GM21360 (cell line): Measurements from ENCODE around the gene GSTCD.
"Not testable (repeated sequence)": the region's sequence is repeated elsewhere in the genome, so short reads cannot be mapped to it uniquely, and the experiment has no call there.

Source experiments
- ATAC-seq: cut with Tn5 transposase; IDR thresholded peaks from one replicate; pipeline ENCODE4 v1.9.1; 2021; ENCODE audit warnings: mild to moderate bottlenecking, moderate library complexity; ENCODE audit not compliant: unreplicated experiment

The GSTCD gene, protein sequence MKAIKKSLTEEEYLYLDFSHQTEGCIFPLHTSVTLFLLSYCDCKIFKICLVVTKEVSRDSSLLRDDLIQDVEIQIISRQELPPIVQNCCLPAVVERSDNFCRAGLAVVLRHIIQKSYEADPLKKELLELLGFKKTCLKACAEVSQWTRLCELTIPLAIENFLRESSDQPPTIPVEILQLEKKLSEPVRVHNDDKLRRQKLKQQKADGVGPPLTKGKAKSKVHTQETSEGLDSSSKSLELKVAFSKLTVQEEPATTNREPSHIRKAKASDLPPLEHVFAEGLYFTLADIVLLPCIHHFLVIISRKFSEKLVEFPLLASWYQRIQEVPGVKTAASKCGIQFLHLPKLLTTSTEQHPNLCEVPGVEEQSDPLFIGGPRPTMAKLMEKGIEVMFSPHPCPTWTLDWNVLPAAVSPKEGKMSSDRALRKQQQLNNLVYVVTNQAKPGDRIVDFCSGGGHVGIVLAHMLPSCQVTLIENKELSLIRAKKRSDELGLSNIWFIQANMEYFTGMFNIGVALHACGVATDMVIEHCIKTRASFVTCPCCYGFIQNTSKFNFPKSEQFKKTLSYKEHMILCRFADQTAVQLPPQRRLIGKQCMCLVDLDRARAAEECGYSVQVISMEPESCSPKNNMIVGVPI

DNA sequence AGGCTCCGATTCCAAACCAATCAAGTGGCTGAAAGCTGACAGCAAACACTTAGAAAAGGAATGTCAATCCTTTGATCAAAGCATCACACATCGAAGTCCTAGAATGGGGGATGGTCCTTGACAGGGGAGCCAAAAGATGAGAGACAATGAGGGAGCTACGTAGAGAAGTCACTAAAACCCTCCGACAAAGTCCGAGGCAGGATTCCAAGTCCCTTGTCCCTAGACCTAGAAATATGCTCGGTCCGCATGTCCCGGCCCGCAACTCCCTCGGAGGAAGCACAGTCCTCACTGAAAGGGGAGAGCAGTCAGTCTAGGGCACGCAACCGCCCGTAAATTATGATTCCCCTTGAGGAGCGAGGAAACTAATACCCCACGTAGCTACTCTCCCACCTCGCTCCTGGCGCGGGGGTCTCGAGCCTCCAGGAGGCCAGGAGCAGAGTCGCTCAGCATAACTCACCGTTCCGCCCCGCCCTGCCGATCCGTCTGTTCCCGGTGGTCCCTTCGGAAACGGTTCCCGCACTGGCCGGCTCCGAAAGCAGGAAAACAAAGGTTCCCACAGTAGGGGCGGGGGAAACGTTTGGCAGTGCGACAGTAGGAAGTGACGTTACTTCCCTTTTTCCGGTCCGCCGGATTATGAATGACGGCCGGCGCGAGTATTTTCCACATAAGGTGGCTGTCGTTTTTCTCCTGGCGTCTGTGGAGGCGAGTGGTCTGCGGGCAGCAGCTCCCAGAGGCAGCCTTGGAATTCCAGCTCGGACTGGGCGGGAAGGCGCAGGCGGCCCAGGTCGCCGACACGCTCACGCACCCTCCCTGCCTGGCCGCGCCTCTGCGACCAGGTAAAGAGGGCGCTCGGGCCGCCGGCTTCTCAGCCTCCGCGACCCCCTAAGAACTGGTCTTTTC is at the start of gene GSTCD, which contains the start of gene INTS12:
TSS of gene GSTCD (plus strand) at position 604 of the 900 bp plus-strand sequence. CDS start 8,830 bp downstream, outside the sequence.
TSS of gene INTS12 (minus strand) at position 509 of the 900 bp plus-strand sequence. CDS start 8,684 bp downstream, outside the sequence.
- ATAC-seq = peak; percentile 74

GRCh38 chr4:105659190-105659589 is 49.4 kb upstream of the GSTCD start:
- ATAC-seq = no peak

DNA sequence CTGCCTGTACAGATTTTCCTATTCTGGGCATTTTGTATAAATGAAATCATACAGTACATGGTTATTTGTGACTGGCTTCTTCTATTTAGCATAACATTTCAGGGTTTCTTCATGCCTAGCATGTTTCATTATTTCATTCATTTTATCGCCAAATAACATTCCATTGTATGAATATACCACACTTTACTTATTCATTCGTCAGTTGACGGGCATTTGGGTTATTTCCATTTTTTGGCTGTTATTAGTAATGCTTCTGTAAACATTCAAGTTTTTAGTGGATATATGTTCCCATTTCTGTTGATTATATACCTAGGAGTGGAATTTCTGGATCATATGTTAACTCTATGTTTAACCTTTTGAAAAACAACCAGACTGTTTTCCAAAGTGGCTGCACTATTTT is 47.6 kb upstream of the GSTCD start:
- no peak for ATAC-seq

DNA sequence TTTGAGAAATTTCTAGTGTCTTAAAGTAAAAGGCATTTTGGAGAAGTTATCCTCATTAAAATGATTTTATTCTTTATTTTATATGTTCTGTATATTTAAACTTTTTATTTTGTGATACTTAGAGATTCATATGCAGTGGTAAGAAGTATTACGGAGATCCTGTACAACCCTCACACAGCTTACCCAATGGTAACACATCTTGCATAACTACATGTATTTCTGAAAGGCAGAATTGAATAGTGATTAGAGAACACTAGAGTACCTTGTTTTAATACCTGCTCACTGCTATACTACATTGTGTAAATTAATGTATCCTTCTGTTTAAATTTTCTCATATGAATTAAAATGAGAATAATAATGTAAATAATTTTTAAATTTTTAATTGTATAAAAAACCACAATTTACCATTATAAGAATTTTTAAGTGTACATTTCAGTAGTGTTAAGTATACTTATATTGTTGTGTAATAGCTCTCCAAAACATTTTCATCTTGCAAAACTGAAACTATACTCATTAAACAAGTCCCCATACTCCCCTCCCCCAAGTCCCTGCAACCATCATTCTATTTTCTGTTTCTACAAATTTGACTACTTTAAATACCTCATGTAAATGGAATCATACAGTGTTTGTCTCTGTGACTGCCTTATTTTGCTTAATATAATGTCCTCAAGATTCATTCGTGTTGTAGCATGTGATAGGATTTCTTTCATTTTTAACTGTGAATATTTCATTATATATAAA is 45.5 kb upstream of the GSTCD start:
- no peak for ATAC-seq

DNA sequence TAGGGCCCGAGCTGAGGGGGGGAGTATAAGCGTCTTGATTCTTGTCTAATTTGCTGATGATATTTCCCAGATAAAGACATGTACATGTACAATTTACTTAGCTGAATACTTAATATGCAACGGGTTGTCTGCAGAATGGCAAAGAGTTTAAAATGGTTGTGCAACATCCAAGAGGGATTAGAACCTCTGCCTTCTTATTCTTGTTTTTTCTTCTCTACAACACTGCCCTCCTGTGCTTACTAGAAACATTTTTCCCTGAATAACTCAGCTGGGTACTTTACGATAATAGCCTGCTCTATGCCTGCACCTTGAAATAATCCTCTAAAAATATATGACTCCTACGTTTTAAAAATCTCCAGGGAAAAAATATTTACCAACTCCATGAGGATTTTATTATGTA is 41.9 kb upstream of the GSTCD start:
- ATAC-seq = no peak

DNA sequence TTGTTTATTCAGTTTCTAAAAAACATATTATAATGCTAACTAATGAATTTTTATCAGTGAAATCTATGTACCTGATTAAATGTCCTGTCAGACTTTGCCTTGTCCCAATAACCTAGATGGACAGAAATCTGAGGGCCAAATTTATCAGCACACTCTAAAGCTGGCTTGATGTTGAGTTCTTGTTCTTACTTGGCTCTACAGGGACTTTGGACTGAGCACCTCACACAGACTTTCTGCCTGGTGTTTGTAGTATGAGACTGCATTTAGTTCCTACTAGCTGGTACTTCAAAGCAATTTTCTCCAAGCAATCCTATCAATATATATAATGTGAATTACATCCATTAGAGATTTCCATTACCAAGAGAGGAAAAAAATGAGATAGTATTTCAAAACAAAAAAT is 37.9 kb upstream of the GSTCD start:
- ATAC-seq = no peak

DNA sequence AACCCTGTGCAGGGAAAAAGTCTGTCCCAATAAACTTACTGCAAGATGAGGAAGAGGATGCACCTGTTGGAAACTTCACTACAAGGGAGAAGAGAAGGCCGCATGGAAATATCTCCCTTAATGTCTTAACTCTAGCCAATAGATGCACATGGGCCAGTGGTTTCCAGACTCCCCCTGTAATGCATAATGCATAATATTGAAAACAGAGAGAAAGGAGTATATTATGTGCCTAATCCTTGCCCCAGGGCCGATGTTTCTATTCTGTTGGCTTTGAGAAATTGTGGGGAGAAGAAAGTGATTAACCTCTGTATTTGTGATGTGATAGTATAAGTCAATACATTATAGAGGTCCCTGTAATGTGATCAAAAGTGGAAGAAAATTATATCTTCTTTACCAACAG is 37.3 kb upstream of the GSTCD start:
- no peak for ATAC-seq

- no peak for ATAC-seq
These were observed 34.6 kb upstream of the GSTCD start for GRCh38 chr4:105674011-105674410.

GRCh38 chr4:105677709-105678108 is 30.9 kb upstream of the GSTCD start:
- ATAC-seq = no peak

GRCh38 chr4:105679186-105679585 is 29.4 kb upstream of the GSTCD start:
- ATAC-seq = no peak

DNA sequence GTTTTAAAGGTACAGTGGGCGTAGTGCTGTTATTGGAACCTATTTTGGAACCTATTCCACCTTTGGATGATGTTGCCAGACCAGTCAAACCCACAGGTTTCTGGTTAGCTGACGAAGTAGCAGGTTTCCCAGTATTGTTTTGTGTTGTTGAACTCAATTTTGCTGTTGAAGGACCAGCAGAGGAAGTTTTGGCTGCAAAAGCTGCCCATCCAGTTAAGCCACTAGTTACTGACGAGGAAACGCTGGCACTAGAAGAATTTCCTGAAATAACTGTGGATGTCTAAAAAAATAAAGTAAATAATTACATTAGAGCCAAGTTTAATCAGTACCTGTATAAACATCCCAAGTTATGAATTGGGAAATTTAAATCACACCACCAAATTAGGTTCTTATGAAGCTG is 25.5 kb upstream of the GSTCD start:
- no peak for ATAC-seq

DNA sequence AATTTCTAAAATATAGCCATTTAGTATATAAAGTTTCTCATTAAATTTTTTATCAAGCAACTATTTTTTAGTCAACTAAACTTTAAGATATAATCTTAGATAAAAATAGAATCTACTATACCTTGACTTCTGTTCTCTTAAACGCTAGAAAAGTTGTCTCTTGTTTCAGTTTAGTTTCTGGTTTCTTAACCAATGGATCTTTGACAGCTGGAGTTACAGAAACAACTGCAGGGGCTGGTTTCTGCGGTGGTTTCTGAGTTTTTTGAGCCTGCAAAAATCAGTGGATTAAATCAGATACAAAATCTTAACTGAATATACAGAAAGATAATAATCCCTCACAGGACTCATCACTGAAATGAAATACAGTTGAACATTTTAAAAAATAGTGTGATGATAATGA is 22.0 kb upstream of the GSTCD start:
- ATAC-seq = no peak

DNA sequence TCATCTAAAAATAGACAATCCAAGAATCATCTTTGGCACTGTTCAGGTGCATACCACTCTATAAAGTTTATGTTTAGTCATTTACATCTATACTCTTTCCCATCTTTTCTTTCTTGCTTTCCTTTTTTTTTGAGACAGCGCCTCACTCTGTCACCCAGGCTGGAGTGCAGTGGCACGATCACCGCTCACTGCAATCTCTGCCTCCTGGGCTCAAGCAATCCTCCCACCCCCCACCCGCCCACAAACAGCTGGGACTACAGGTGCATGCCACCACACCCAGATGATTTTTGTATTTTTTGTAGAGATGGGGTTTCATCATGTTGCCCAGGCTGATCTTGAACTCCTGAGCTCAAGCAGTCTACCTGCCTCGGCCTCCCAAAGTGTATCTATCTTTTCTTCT is 13.8 kb upstream of the GSTCD start:
- ATAC-seq = not testable (repeated sequence)

- not testable (repeated sequence) for ATAC-seq
These were observed 12.8 kb upstream of the GSTCD start for GRCh38 chr4:105695832-105696231.

- no peak for ATAC-seq
These were observed 10.0 kb upstream of the GSTCD start for GRCh38 chr4:105698607-105699006.

GRCh38 chr4:105707782-105708180 is 803 bp upstream of the GSTCD start:
- ATAC-seq = no peak

GRCh38 chr4:105709081-105709450 is 482 bp downstream of the GSTCD start:
- peak; percentile 34 for ATAC-seq

DNA sequence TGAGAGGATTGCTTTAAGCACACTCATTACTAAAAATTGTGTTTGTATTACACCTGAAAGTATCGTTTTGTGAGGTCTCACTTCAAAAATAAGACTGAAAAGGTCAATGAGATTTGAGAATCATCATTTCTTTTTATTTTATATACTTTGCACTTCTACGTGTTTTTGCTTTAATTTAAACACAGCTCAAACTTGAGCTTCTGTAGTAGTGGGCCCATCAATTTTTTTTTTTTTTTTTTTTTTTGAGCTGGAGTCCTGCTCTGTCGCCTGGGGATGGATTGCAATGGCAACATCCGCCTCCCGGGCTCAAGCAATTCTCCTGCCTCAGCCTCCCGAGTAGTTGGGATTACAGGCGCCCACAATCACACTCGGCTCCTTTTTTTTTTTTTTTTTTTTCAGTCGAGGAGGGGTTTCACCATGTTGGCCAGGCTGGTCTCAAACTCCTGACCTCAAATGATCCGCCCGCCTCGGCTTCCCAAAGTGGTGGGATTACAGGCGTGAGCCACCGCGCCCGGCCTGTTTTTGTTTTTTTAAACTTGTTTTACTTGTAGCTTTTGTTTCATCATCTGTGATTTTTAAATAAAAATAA is 1.5 kb downstream of the GSTCD start:
- ATAC-seq = no peak

- ATAC-seq = no peak
These were observed 2.1 kb downstream of the GSTCD start for GRCh38 chr4:105710678-105711077.

DNA sequence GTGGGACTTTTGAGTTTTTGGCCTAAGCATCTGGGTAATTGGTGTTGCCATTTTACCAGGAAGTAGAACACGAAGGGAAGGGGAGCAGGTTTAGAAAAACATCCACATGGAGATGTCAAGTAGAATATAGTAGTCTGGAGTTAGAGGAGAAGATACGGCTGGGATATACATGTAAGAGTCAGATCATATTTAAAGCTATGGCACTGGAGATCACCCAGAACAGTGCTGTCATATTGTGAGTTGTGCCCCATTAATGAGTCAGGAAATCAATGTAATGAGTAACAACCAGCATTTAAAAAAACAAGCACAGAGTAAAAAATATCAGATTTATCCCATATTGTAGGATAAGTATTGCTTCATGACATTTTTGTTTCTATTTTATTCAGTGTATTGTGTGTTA is 4.2 kb downstream of the GSTCD start:
- ATAC-seq = no peak
